Cardiac septum (tissue), 1 donor: Measurements from ENCODE around the gene ENO3. TPM values are rescaled to one million over a fixed set of nuclear protein-coding genes. Genes with fewer than 3 reads are reported as not detected.

Experiments used
- DNase-seq: peaks from one replicate; pipeline ENCODE4 v3.0.0-alpha.2; 2020; ENCODE audit warnings: low spot score
- intact Hi-C: fragments of 100-400 bp; cut with DNase I; formaldehyde crosslinking; loops from one replicate; pipeline ENCODE4 v1.14.0; 2022
- microRNA-seq: library from miRNA; unstranded; fragments of <30 nt; microRNA quantifications from one replicate; pipeline ENCODE4 v1.2.0, GENCODE V29; 2020
- total RNA-seq: library from RNA; stranded (reverse); fragmentation: NEBNext Ultra II Directional; extraction: Animal tissue kit (Norgen Biotek cat#: 25700); gene quantifications from one replicate; pipeline ENCODE4 v1.2.1, GENCODE V29; 2021
- donor health status: DM: no; HTN: no; CAD: no.

ENO3 gene
- total RNA-seq, 1 donor from 2014 or later, result 382 TPM

DNA sequence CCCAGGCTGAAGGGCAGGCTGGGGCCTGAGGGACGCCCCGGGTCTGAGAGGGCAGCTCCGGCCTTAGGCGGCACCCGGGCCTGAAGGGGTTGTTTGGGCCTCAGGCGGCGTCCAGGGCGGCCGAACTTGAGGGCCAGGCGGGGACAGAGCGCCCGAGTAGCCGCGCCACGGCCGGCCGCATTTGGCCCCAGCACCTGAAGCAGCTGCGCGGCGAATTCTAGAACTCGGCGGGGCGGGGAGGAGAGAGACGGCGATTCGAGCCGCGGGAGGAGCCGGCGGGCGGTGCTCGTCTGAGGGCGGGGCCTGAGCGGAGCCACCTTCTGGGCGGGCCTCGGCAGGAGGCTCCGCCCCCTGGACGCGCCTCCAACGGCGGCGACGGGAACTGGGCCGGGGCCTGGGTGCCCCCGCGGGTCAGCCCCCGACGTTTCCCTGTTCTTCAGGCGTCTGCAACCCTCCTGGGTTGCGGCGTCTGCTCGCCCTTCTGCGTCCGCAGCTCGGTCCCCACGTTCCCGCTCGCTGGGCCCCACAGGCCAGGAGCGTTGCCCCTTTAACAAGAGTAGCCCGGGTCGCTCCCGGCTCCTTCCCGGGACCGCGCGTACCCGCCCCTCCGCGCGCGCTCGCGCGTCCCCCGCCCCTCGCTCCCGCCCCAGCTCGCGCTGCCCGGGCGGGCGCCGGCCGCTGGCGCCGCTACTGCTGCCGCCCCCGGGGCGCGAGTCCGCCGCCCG lies 46.5 kb downstream of the ENO3 start, which contains the start of the genes INCA1 and KIF1C:
Gene INCA1 (minus strand): TSS at position 221 of the 725 bp plus-strand sequence. CDS start 3,085 bp downstream, outside the sequence.
Gene KIF1C (plus strand): TSS at position 649 of the 725 bp plus-strand sequence. CDS start 2,297 bp downstream, outside the sequence.
- peak; percentile 98 for DNase-seq
- intact Hi-C loops, result loop anchor here (2.0 kb wide), 3 partner anchors 15 to 57 kb away; partner anchors contain the start of genes PFN1, RNF167 and SLC25A11

DNA sequence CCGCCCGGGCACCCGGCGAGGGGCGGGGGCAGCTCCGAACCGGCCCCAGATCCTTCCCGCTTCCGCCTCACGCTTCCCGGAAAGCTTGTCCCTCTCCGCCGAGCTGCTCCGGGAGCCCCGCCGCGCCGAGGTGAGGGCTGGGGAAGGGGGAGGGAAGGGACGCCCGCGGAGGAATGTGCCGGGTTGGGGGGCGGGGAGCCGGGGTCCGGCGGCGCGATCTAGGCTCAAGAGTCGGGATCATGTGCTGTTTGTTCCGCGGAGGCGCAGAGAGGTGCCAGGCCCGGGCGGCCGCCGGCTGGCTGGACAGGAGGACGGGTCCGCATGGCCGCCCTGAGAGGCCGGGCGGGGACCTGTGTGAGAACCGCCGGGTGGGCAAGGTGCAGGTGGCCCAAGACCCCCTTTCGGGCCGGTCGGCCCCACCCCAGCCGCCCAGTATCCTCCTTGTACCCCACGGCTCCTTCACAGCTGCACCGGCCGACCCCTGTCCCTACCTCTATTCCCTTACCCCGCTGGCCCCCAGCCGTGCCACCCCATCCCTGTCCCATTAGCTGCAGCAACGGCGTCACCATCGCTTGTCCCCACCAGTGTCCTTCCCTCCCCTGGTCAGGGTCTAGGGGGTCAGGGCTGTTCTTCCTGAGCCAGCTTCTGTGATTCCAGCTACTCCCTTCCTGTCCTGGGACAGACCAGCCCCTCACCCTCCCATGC lies 47.3 kb downstream of the ENO3 start:
- intact Hi-C loops, result loop anchor here (2.0 kb wide), 1 partner anchor 49 kb away; the partner anchor contains the start of gene PFN1
- peak; percentile 79 for DNase-seq

DNA sequence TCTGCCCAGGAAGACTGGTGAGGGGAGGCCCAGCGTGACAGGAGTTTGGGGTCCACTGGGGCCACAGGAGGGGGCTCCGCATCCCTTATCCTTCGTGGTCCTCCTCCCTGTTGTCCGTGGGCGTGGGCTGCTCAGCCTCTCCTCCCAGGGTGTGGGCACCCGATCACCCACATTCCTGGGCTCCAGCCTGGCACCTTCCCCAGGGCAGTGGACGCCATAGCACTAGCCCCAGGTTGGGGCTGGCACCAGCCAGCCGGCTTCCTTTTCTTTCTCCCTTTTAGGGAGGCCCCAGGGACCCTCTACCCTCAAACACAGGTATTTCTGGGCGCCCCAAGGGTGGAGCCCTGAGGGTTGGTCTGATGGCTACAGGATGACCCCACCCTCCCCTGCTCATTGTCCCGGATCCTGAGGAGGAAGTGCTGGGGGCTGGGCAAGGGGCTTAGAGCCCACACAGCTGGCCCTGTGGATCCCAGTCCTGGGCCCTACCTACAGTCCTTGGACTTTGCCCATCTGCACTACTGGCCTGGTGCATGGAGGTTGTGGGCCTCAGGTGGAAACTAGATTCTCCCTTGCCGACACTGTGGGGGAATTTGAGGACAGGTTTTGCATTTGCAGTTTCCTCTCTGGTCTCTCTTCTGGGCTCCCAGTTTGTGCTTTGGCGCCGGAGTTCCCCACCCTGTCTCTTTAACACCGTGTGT lies 48.0 kb downstream of the ENO3 start:
- intact Hi-C loops, result loop anchor here (2.0 kb wide), 1 partner anchor 50 kb away; the partner anchor contains the start of gene PFN1
- no peak for DNase-seq

DNA sequence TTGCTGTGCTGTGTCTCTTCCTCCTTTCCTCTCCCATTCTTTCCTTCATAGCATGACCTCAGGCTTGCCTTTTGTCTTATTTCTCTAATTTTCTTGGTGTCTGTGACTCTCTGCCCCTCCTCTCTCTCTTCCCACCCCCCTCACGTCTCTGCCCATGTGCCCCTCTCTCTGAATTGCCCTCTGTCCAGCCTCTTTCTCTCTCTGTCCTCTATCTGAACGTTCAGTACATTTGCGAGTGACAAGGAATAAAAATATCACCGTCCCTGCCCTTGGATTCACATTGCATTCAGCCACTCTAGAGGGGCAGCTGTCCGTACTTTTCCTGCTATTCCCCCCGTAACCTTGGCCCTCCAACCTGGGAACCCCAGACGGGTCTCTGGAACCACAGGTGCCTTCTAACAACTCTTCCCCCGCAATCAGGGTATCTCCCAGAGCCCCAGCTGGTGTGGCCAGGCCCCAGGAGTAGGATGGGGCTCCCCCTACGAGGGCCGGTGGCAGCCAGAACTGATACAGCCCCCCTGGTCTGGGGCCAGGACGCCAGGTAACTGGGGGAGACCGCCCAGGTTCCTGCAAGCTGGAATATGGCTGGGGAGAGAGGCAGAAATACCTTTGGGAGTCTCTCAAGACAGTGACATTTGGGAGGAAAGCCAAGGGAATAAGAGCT lies 48.6 kb downstream of the ENO3 start:
- intact Hi-C loops, result loop anchor here (2.0 kb wide), 1 partner anchor 51 kb away; the partner anchor contains the start of gene PFN1
- DNase-seq, result no peak

DNA sequence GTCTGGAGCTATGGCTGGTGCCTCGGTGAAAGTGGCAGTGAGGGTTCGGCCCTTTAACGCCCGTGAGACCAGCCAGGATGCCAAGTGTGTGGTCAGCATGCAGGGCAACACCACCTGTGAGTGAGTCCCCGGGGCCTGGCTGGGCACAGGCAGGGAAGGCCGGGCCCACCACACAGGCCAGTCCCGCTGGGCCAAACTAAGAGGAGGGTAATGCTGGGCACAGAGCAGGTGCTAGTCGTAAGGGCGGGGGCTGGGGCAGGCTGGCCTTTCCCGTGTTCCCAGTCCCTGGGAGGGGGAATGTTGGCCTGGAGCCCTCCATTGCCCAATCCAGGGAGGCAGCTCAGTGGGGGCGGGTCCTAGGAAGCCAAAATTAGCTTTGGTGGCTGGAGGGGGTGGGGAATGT lies 49.3 kb downstream of the ENO3 start:
- peak; percentile 93 for DNase-seq
- intact Hi-C loops, result no loop called here

DNA sequence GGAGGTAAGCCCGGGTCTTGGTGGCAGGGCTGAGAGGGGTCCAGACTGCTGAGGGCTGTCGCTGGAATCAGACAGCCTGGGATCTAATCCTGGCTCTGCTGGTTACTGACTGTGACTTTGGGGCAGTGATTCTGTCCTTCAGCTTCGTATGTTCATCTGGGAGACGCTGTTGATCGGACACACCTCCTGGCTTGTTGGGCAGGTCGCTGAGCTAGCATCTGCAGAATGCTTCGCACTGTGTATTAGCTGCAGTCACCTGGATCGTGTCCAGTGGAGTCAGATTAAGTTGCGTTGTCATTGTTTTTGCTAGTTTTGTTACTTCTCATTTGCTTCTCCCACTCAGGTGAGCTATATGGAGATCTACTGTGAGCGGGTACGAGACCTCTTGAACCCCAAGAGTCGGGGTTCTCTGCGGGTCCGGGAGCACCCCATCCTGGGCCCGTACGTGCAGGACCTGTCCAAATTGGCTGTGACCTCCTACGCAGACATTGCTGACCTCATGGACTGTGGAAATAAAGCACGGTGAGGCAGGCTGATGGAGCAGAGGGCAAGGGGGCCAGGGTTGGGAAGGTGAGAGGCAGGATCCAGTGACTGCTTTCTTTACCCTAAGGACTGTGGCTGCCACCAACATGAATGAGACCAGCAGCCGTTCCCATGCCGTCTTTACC lies 51.3 kb downstream of the ENO3 start:
- intact Hi-C loops, result no loop called here
- DNase-seq, result no peak

DNA sequence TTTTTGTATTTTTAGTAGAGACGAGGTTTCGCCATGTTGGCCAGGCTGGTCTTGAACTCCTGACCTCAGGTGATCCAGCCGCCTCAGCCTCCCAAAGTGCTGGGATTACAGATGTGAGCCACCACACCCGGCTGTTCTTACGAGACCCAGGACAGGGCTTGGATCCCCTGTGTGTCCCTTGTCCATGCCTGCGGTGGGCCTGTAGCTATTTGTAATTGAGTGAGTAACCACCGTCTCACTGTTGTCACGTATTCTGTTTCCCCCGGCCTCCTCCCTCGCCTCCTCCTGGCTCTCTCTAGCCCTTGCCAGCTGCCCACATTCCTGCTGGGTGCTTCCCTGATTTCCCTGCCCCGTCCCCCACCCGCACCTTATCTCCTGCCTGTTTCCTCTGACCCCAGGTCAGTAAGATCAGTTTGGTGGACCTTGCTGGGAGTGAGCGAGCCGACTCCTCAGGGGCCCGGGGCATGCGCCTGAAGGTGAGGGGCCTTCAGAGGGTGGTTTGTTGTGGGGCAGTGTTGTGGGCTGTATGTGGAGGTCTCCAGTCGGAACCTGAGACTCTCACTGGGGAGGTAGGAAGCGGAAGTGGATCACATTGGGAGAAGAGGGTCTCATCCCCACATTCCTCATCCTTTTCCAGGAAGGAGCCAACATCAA lies 52.4 kb downstream of the ENO3 start:
- intact Hi-C loops, result no loop called here
- DNase-seq, result no peak

Small RNAs within 50 kb of the gene (microRNA-seq; reads per million reads assigned to microRNA genes)
- gene MIR6864, result not detected
- not detected for gene MIR6865

Other genes starting within 250 kb of the ENO3 start
- 36.4 TPM for gene PELP1, start 247.0 kb upstream of the ENO3 start, total RNA-seq
- 20.8 TPM for gene ARRB2, start 240.5 kb upstream of the ENO3 start, total RNA-seq
- gene MED11, start 219.7 kb upstream of the ENO3 start, total RNA-seq, result 19.9 TPM
- 0.40 TPM for gene ZMYND15, start 211.3 kb upstream of the ENO3 start, total RNA-seq
- 3.6 TPM for gene CXCL16, start 211.2 kb upstream of the ENO3 start, total RNA-seq
- gene TM4SF5, start 179.2 kb upstream of the ENO3 start, total RNA-seq, result not detected
- gene VMO1, start 164.8 kb upstream of the ENO3 start, total RNA-seq, result 0.97 TPM
- not detected for gene GLTPD2, start 162.2 kb upstream of the ENO3 start, total RNA-seq
- gene PSMB6, start 155.0 kb upstream of the ENO3 start, total RNA-seq, result 147 TPM
- 9.5 TPM for gene PLD2, start 144.0 kb upstream of the ENO3 start, total RNA-seq
- gene MINK1, start 117.8 kb upstream of the ENO3 start, total RNA-seq, result 44.0 TPM
- gene C17orf107, start 51.6 kb upstream of the ENO3 start, total RNA-seq, result 0.46 TPM
- gene CHRNE, start 48.0 kb upstream of the ENO3 start, total RNA-seq, result 5.5 TPM
- not detected for gene GP1BA, start 18.8 kb upstream of the ENO3 start, total RNA-seq
- 176 TPM for gene SLC25A11, start 11.1 kb upstream of the ENO3 start, total RNA-seq
- gene RNF167, start 10.9 kb upstream of the ENO3 start, total RNA-seq, result 84.7 TPM
- 204 TPM for gene PFN1, start 2.6 kb upstream of the ENO3 start, total RNA-seq
- 104 TPM for gene SPAG7, start 16.7 kb downstream of the ENO3 start, total RNA-seq
- 38.9 TPM for gene CAMTA2, start 36.6 kb downstream of the ENO3 start, total RNA-seq
- gene INCA1, start 46.4 kb downstream of the ENO3 start, total RNA-seq, result 1.8 TPM
- gene KIF1C, start 46.8 kb downstream of the ENO3 start, total RNA-seq, result 646 TPM
- gene SLC52A1, start 84.3 kb downstream of the ENO3 start, total RNA-seq, result not detected
- 12.6 TPM for gene ZFP3, start 127.3 kb downstream of the ENO3 start, total RNA-seq
- gene ZNF232, start 160.8 kb downstream of the ENO3 start, total RNA-seq, result 4.1 TPM
- gene USP6, start 164.9 kb downstream of the ENO3 start, total RNA-seq, result 0.08 TPM
- 5.8 TPM for gene ZNF594, start 240.7 kb downstream of the ENO3 start, total RNA-seq